Measurements from ENCODE around the gene GP1BB. TPM values are rescaled to one million over a fixed set of nuclear protein-coding genes. Genes with fewer than 3 reads are reported as not detected.

The GP1BB gene
- total RNA-seq, 1 donor from 2014 or later: 4.6 TPM

DNA sequence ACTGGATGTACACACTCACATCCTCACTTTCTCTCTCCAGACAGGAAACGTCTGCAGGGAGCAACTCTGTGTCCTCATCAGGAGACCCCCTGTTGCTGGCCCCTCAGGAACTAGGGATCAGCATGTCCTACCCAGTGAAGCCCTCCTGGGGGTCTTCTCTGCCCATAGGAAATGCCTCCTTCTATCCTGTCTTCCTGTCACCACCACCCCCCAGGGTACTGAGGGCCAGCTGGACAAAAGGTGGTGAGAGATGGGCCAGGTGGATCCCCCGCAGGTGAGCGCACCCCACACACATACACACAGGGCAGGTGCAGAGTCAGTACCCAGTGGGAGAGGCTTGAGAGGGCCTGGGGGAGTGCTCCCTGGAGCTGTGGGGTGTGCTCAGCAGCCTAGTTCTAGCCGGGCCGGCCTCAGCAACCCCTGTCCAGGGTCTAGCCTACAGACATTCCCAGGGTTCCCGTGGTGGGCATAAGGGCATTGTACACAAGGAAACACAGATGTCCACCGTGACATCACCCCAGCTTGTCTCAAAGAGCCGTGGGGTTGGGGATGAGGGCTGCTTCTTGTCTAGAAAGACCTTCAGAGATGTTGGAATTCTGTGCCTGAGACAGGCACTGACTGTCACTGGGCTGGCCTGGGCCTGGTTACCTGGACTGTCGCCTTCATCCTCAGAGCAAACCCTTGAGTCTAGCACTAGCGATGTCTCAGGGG lies 9.2 kb downstream of the GP1BB start:
- H3K4me3 Mint-ChIP-seq: no peak overlapping the region
- no peaks in the 10 kb centered on the region for H3K36me3 Mint-ChIP-seq (ENCODE audit: low read depth)
- peaks cover 22% of the 10 kb centered on the region for H3K27me3 Mint-ChIP-seq (ENCODE audit: low read depth)
- no peaks in the 10 kb centered on the region for H3K9me3 Mint-ChIP-seq
- peaks cover 3% of the 10 kb centered on the region for H3K4me1 Mint-ChIP-seq
- H3K27ac Mint-ChIP-seq (ENCODE audit: unreplicated experiment): no peak overlapping the region
- no peak for TF ChIP-seq CTCF (conservative IDR thresholded peaks at IDR 0.05)
- no peak for DNase-seq (ENCODE audit: low read depth, low spot score)

- Mint-ChIP-seq H3K4me1 (peaks cover 3% of the 10 kb centered on the region), H3K36me3 (ENCODE audit: low read depth) (no peaks in the 10 kb centered on the region), H3K9me3 (no peaks in the 10 kb centered on the region), H3K4me3 (no peak overlapping the region), H3K27ac (ENCODE audit: unreplicated experiment) (no peak overlapping the region), H3K27me3 (ENCODE audit: low read depth) (peaks cover 10% of the 10 kb centered on the region)
- TF ChIP-seq CTCF (conservative IDR thresholded peaks at IDR 0.05): no peak
- no peak for DNase-seq (ENCODE audit: low read depth, low spot score)
These were observed 10.4 kb downstream of the GP1BB start for GRCh38 chr22:19733755-19734154.

GRCh38 chr22:19734163-19734562 lies 10.8 kb downstream of the GP1BB start:
- no peak overlapping the region for H3K27ac Mint-ChIP-seq (ENCODE audit: unreplicated experiment)
- no peaks in the 10 kb centered on the region for H3K36me3 Mint-ChIP-seq (ENCODE audit: low read depth)
- no peak for TF ChIP-seq CTCF (conservative IDR thresholded peaks at IDR 0.05)
- no peak overlapping the region for H3K4me3 Mint-ChIP-seq
- no peaks in the 10 kb centered on the region for H3K9me3 Mint-ChIP-seq
- DNase-seq (ENCODE audit: low read depth, low spot score): no peak
- H3K4me1 Mint-ChIP-seq: peaks cover 3% of the 10 kb centered on the region
- peaks cover 6% of the 10 kb centered on the region for H3K27me3 Mint-ChIP-seq (ENCODE audit: low read depth)

- Mint-ChIP-seq H3K27me3 (ENCODE audit: low read depth) (peaks cover 6% of the 10 kb centered on the region), H3K9me3 (no peaks in the 10 kb centered on the region)
These were observed 11.6 kb downstream of the GP1BB start for GRCh38 chr22:19734837-19735382.

More at GRCh38 chr22:19734837-19735382, 11.6 kb downstream of the GP1BB start:
- Mint-ChIP-seq H3K4me1 (peaks cover 3% of the 10 kb centered on the region), H3K4me3 (no peak overlapping the region), H3K27ac (ENCODE audit: unreplicated experiment) (no peak overlapping the region), H3K36me3 (ENCODE audit: low read depth) (no peaks in the 10 kb centered on the region)
- no peak for DNase-seq (ENCODE audit: low read depth, low spot score)
- TF ChIP-seq CTCF (conservative IDR thresholded peaks at IDR 0.05): no peak
